Measurements from ENCODE around the gene TRIP13. TPM values are rescaled to one million over a fixed set of nuclear protein-coding genes. Genes with fewer than 3 reads are reported as not detected.

The TRIP13 gene
- polyA plus RNA-seq, 1 donor from 2014 or later = 2.1 TPM

DNA sequence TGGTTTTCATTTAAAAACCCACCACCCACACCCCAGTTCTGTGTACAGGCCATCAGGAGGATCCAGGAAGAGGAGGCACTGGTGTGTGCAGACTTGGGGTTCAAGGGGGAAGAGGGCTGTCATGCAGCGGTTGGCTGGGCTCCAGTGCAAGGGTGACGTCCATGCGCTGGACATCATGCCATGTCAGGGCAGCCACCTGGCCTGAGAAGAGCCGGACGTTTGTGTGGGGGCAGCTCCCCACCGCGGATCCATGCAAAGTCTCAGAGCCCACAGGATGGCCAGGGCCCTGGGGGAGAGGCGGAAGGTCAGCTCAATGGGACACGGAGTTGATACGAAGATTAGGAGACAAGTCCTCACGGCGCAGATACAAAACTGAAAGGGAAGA, 11.1 kb upstream of the TRIP13 start:
- Histone ChIP-seq H3K9me3 (ENCODE audit: low read length) (no peaks in the 10 kb centered on the region), H3K36me3 (ENCODE audit: insufficient read depth, low read length) (peaks cover 7% of the 10 kb centered on the region), H3K9ac (ENCODE audit: low read length) (no peak overlapping the region), H3K79me2 (replicated peaks; ENCODE audit: insufficient read depth, low read length) (peaks cover 5% of the 10 kb centered on the region), H3K27me3 (ENCODE audit: insufficient read depth, low read depth, low read length) (no peaks in the 10 kb centered on the region), H3K4me2 (ENCODE audit: low read length) (no peak overlapping the region), H2AFZ (ENCODE audit: low read depth, low read length) (no peak overlapping the region), H3F3A (ENCODE audit: insufficient read depth, low read length, poor library complexity, severe bottlenecking) (no peaks in the 10 kb centered on the region), H4K20me1 (ENCODE audit: insufficient read depth) (no peaks in the 10 kb centered on the region), H3K9me2 (ENCODE audit: insufficient read depth, low read length) (no peaks in the 10 kb centered on the region), H3K27ac (ENCODE audit: low read length) (no peak overlapping the region), H3K4me3 (ENCODE audit: low read length) (no peak overlapping the region)
- no peak for TF ChIP-seq MXI1 (conservative IDR thresholded peaks at IDR 0.05; ENCODE audit: poor library complexity, severe bottlenecking)

DNA sequence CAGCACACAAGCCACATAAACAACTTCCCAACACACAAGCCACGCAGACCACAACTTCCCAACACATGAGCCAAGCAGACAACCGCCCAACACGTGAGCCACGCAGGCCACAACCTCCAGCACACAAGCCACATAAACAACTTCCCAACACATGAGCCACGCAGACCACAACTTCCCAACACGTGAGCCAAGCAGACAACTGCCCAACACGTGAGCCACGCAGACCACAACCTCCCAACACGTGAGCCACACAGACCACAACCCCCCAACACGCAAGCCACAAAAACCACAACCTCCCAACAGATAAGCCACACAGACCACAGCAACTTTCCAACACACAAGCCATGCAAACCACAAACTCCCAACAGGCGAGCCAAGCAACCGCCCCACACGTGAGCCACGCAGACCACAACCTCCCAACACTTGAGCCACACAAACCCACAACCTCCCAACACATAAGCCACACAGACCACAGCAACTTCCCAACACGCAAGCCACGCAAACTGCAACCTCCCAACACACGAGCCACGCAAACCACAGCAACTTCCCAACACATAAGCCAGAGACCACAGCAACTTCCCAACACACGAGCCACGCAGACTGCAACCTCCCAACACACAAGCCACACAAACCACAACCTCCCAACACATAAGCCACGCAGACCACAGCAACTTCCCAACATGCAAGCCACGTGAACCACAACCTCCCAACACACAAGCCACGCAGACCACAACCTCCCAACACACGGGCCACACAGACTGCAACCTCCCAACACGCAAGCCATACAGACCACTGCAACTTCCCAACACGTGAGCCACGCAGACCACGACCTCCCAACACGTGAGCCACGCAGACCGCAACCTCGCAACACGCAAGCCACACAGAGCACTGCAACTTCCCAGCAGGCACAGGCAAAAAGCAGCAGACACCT, 10.2 kb upstream of the TRIP13 start:
- Histone ChIP-seq H3K9me2 (ENCODE audit: insufficient read depth, low read length) (no peaks in the 10 kb centered on the region), H3K4me3 (ENCODE audit: low read length) (no peak overlapping the region), H3K36me3 (ENCODE audit: insufficient read depth, low read length) (peaks cover 13% of the 10 kb centered on the region), H3K4me2 (ENCODE audit: low read length) (no peak overlapping the region), H3K27ac (ENCODE audit: low read length) (no peak overlapping the region), H3K9me3 (ENCODE audit: low read length) (no peaks in the 10 kb centered on the region), H3K27me3 (ENCODE audit: insufficient read depth, low read depth, low read length) (no peaks in the 10 kb centered on the region), H2AFZ (ENCODE audit: low read depth, low read length) (no peak overlapping the region), H3F3A (ENCODE audit: insufficient read depth, low read length, poor library complexity, severe bottlenecking) (no peaks in the 10 kb centered on the region), H3K79me2 (replicated peaks; ENCODE audit: insufficient read depth, low read length) (peaks cover 5% of the 10 kb centered on the region), H4K20me1 (ENCODE audit: insufficient read depth) (no peaks in the 10 kb centered on the region), H3K9ac (ENCODE audit: low read length) (no peak overlapping the region)
- TF ChIP-seq EP300 (conservative IDR thresholded peaks at IDR 0.05; ENCODE audit: poor library complexity, severe bottlenecking) = no peak
- TF ChIP-seq, protein P1, sequence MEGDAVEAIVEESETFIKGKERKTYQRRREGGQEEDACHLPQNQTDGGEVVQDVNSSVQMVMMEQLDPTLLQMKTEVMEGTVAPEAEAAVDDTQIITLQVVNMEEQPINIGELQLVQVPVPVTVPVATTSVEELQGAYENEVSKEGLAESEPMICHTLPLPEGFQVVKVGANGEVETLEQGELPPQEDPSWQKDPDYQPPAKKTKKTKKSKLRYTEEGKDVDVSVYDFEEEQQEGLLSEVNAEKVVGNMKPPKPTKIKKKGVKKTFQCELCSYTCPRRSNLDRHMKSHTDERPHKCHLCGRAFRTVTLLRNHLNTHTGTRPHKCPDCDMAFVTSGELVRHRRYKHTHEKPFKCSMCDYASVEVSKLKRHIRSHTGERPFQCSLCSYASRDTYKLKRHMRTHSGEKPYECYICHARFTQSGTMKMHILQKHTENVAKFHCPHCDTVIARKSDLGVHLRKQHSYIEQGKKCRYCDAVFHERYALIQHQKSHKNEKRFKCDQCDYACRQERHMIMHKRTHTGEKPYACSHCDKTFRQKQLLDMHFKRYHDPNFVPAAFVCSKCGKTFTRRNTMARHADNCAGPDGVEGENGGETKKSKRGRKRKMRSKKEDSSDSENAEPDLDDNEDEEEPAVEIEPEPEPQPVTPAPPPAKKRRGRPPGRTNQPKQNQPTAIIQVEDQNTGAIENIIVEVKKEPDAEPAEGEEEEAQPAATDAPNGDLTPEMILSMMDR (IDR thresholded peaks at IDR 0.05; ENCODE audit: poor library complexity, severe bottlenecking) = no peak
- TF ChIP-seq POLR2AphosphoS5 (IDR thresholded peaks at IDR 0.05) = no peak
- TF ChIP-seq EZH2 (IDR thresholded peaks at IDR 0.05; ENCODE audit: borderline replicate concordance, insufficient read depth, low read length, poor library complexity, severe bottlenecking) = no peak
- TF ChIP-seq RAD21 (conservative IDR thresholded peaks at IDR 0.05) = no peak
- no peak for TF ChIP-seq TAF1 (IDR thresholded peaks at IDR 0.05; ENCODE audit: low read depth)
- TF ChIP-seq SMC3 (conservative IDR thresholded peaks at IDR 0.05; ENCODE audit: poor library complexity) = no peak
- TF ChIP-seq, protein P2, sequence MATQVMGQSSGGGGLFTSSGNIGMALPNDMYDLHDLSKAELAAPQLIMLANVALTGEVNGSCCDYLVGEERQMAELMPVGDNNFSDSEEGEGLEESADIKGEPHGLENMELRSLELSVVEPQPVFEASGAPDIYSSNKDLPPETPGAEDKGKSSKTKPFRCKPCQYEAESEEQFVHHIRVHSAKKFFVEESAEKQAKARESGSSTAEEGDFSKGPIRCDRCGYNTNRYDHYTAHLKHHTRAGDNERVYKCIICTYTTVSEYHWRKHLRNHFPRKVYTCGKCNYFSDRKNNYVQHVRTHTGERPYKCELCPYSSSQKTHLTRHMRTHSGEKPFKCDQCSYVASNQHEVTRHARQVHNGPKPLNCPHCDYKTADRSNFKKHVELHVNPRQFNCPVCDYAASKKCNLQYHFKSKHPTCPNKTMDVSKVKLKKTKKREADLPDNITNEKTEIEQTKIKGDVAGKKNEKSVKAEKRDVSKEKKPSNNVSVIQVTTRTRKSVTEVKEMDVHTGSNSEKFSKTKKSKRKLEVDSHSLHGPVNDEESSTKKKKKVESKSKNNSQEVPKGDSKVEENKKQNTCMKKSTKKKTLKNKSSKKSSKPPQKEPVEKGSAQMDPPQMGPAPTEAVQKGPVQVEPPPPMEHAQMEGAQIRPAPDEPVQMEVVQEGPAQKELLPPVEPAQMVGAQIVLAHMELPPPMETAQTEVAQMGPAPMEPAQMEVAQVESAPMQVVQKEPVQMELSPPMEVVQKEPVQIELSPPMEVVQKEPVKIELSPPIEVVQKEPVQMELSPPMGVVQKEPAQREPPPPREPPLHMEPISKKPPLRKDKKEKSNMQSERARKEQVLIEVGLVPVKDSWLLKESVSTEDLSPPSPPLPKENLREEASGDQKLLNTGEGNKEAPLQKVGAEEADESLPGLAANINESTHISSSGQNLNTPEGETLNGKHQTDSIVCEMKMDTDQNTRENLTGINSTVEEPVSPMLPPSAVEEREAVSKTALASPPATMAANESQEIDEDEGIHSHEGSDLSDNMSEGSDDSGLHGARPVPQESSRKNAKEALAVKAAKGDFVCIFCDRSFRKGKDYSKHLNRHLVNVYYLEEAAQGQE (IDR thresholded peaks at IDR 0.05; ENCODE audit: borderline replicate concordance) = no peak
- no peak for TF ChIP-seq MXI1 (conservative IDR thresholded peaks at IDR 0.05; ENCODE audit: poor library complexity, severe bottlenecking)
